Activated T-helper 1 cell treated with anti-CD3 and anti-CD28 coated beads, Interleukin-2, amount 50 U/mL, for 16 hours (primary cell): ENCODE data around the gene PCYOX1L.

Experiments
- DNase-seq, 2 donors: peaks; one replicate each; pipeline ENCODE4 v3.0.0-alpha.2; 2020; ENCODE audit warnings: low read depth in 1 of 2, low spot score in 1 of 2

PCYOX1L gene

GRCh38 chr5:149367249-149367971 lies 9.6 kb downstream of the PCYOX1L start:
- DNase-seq: peak in 1 of 2 donors; percentile 18

- no peak for DNase-seq
These were observed 10.3 kb downstream of the PCYOX1L start for GRCh38 chr5:149367972-149368645.

- DNase-seq: no peak
These were observed 13.0 kb downstream of the PCYOX1L start for GRCh38 chr5:149370878-149371277.

GRCh38 chr5:149371296-149371962 lies 13.6 kb downstream of the PCYOX1L start:
- peak; percentile 40 to 42 for DNase-seq

GRCh38 chr5:149372076-149372795 lies 14.4 kb downstream of the PCYOX1L start:
- DNase-seq: no peak

- DNase-seq: no peak
These were observed 15.1 kb downstream of the PCYOX1L start for GRCh38 chr5:149372932-149373331.

- DNase-seq: no peak
These were observed 16.5 kb downstream of the PCYOX1L start for GRCh38 chr5:149374303-149374702.

- DNase-seq: no peak
These were observed 17.0 kb downstream of the PCYOX1L start for GRCh38 chr5:149374801-149375200.

- no peak for DNase-seq
These were observed 17.6 kb downstream of the PCYOX1L start for GRCh38 chr5:149375434-149375833.

GRCh38 chr5:149376104-149376503 lies 18.3 kb downstream of the PCYOX1L start:
- no peak for DNase-seq

GRCh38 chr5:149376711-149377447 lies 19.0 kb downstream of the PCYOX1L start:
- no peak for DNase-seq

GRCh38 chr5:149378241-149378820 lies 20.5 kb downstream of the PCYOX1L start:
- no peak for DNase-seq

GRCh38 chr5:149379177-149379761 lies 21.4 kb downstream of the PCYOX1L start, which contains the start of gene IL17B:
TSS of gene IL17B (minus strand) at chr5:149379292. CDS start at chr5:149379225, 67 bp downstream.
- DNase-seq: no peak

- no peak for DNase-seq
These were observed 22.1 kb downstream of the PCYOX1L start for GRCh38 chr5:149379818-149380374.

GRCh38 chr5:149380466-149381121 lies 22.7 kb downstream of the PCYOX1L start:
- no peak for DNase-seq

- no peak for DNase-seq
These were observed 23.6 kb downstream of the PCYOX1L start for GRCh38 chr5:149381261-149381985.

- DNase-seq: peak; percentile 58 to 59
These were observed 24.1 kb downstream of the PCYOX1L start for GRCh38 chr5:149381986-149382338.

GRCh38 chr5:149382517-149383220 lies 24.8 kb downstream of the PCYOX1L start:
- no peak for DNase-seq
